Ovary (tissue), 9 donors: ENCODE measurements around the gene TREH. TPM values are rescaled to one million over a fixed set of nuclear protein-coding genes. Genes with fewer than 3 reads are reported as not detected.

Experiments
- DNase-seq, 5 donors: peaks; one replicate each; pipeline ENCODE4 v3.0.0-alpha.2; 2019 to 2020
- H3K27ac ChIP-seq, 2 donors: fragments of 200-600 bp; one replicate each; pipeline versions ENCODE4 v1.5.1 to v1.8.0; 2019 to 2022
- H3K27me3 ChIP-seq: fragments of 200-600 bp; one replicate; pipeline ENCODE4 v1.8.0; 2022
- H3K36me3 ChIP-seq: fragments of 200-600 bp; sonication (generic); one replicate; pipeline ENCODE4 v1.5.1; 2019
- H3K4me1 ChIP-seq: one replicate; pipeline ENCODE4 v1.8.1; 2013; ENCODE audit warnings: mild to moderate bottlenecking, moderate library complexity; ENCODE audit not compliant: insufficient read depth
- H3K4me3 ChIP-seq: fragments of 200-600 bp; sonication (generic); one replicate; pipeline ENCODE4 v1.5.1; 2017
- H3K9me3 ChIP-seq, 2 donors: fragments of 200-600 bp in 1 of 2; sonication (generic) in 1 of 2; one replicate each; pipeline versions ENCODE4 v1.5.1 to v1.8.1; 2013 to 2019; ENCODE audit warnings: mild to moderate bottlenecking in 1 of 2, moderate library complexity in 1 of 2
- CTCF ChIP-seq, 3 donors: fragments of 450-650 bp in 2 of 3; fragments of 200-600 bp in 1 of 3; IDR thresholded peaks; one replicate each; pipeline versions ENCODE4 v1.5.1 to v1.8.0; 2016 to 2022; ENCODE audit warnings: antibody characterized with exemption in 3 of 3, mild to moderate bottlenecking in 1 of 3
- EP300 ChIP-seq: sonication (generic); formaldehyde crosslinking; IDR thresholded peaks from one replicate; pipeline ENCODE4 v1.6.1; 2017; ENCODE audit warnings: antibody characterized with exemption
- POLR2A ChIP-seq: fragments of 450-650 bp; IDR thresholded peaks from one replicate; pipeline ENCODE4 v1.6.1; 2017; ENCODE audit warnings: antibody characterized with exemption, mild to moderate bottlenecking, moderate library complexity
- WGBS, 3 donors: extraction: QIAGEN DNeasy Blood & Tissue Kit in 1 of 3; methylation state at CpG; one replicate each; pipeline versions ENCODE4 v1.1.5 to v1.1.7; 2013 to 2017; 5-methylcytosine and 5-hydroxymethylcytosine counted together
- intact Hi-C, 4 donors: fragments of 100-400 bp; cut with DNase I; formaldehyde crosslinking; loops; one replicate each; pipeline versions ENCODE4 v1.11.0 to v1.15.1; 2022 to 2023
- polyA plus RNA-seq, 2 donors: library from polyadenylated mRNA; stranded (reverse); fragments of 200-250 nt in 1 of 2; fragments of 350-450 nt in 1 of 2; fragmentation: Illumina TruSeq in 1 of 2; extraction: RNeasy Lipid Tissue Mini Kit (QIAGEN cat#74804) in 1 of 2; gene quantifications; one replicate each; pipeline ENCODE4 v1.2.3, GENCODE V29; 2013 to 2014
- total RNA-seq, 7 donors: library from RNA; depleted of rRNA in 2 of 7; stranded (reverse); fragments of >200 nt in 2 of 7; fragmentation: NEBNext Ultra II Directional in 3 of 7; extraction: Animal tissue kit (Norgen Biotek cat#: 25700) in 3 of 7; gene quantifications; one replicate each; pipeline versions ENCODE4 v1.1.0 to v1.2.4, GENCODE V29; 2016 to 2023
- donor health status: DM: no; HTN: no; CAD: no; lungs with moderate emphysema.
- donor health status: DM: no; HTN: no; CAD: no.
- donor health status: Bipolar disorder and iron deficiency.
- donor health status: DM: yes; HTN: yes; CAD: no.
- donor health status: DM: no; HTN: no; CAD: no.
- donor health status: DM: yes; HTN: yes; CAD: no.

The TREH gene
- total and polyA plus RNA-seq, 9 donors: 0.10 to 0.48 TPM; not detected in 7

- Histone ChIP-seq H3K27me3 (no peaks in the 10 kb centered on the region), H3K9me3 (no peaks in the 10 kb centered on the region), H3K27ac (no peak overlapping the region), H3K4me3 (no peak overlapping the region), H3K4me1 (no peaks in the 10 kb centered on the region), H3K36me3 (no peaks in the 10 kb centered on the region)
- TF ChIP-seq CTCF (IDR thresholded peaks at IDR 0.05) (no peak), EP300 (no peak), POLR2A (no peak)
- 83 to 86% (median 84%) methylated on average over 7 of the region's 7 CpGs for WGBS, 3 donors
- intact Hi-C loops: loop anchor here in 2 of 4 donors (10.0 kb wide), 2 partner anchors 75 to 85 kb away; no protein-coding TSS in a partner anchor
- DNase-seq: no peak
Measured at GRCh38 chr11:118699506-118700220, 20.2 kb upstream of the TREH start.

- Histone ChIP-seq H3K27me3 (no peaks in the 10 kb centered on the region), H3K4me3 (no peak overlapping the region), H3K4me1 (no peaks in the 10 kb centered on the region), H3K27ac (no peak overlapping the region), H3K9me3 (no peaks in the 10 kb centered on the region), H3K36me3 (no peaks in the 10 kb centered on the region)
- 55 to 72% (median 61%) methylated on average over 8 of the region's 8 CpGs for WGBS, 3 donors
- TF ChIP-seq EP300 (no peak), POLR2A (no peak), CTCF (IDR thresholded peaks at IDR 0.05) (no peak)
- no peak for DNase-seq
- intact Hi-C loops: loop anchor here in 2 of 4 donors (10.0 kb wide), 2 partner anchors 77 to 87 kb away; no protein-coding TSS in a partner anchor
Measured at GRCh38 chr11:118697346-118697745, 17.9 kb upstream of the TREH start.

- intact Hi-C loops: loop anchor here in 2 of 4 donors (10.0 kb wide), 2 partner anchors 78 to 88 kb away; no protein-coding TSS in a partner anchor
- TF ChIP-seq POLR2A: no peak
- no peak for TF ChIP-seq CTCF (IDR thresholded peaks at IDR 0.05)
- no peak for TF ChIP-seq EP300
- 89 to 93% (median 90%) methylated on average over 7 of the region's 7 CpGs for WGBS, 3 donors
Measured at GRCh38 chr11:118696673-118697226, 17.3 kb upstream of the TREH start.

GRCh38 chr11:118694771-118695170 lies 15.3 kb upstream of the TREH start:
- intact Hi-C loops: loop anchor here in 2 of 4 donors (5.0 to 10.0 kb wide), 3 partner anchors 80 to 263 kb away; partner anchors contain the start of gene UPK2 (in 1 of the 2)
- Histone ChIP-seq H3K36me3 (no peaks in the 10 kb centered on the region), H3K27me3 (no peaks in the 10 kb centered on the region), H3K4me3 (no peak overlapping the region), H3K27ac (no peak overlapping the region), H3K4me1 (peaks cover 1% of the 10 kb centered on the region), H3K9me3 (no peaks in the 10 kb centered on the region)
- no peak for DNase-seq
- WGBS, 3 donors: 91 to 94% (median 93%) methylated on average over 11 of the region's 11 CpGs
- TF ChIP-seq EP300: no peak
- no peak for TF ChIP-seq CTCF (IDR thresholded peaks at IDR 0.05)
- no peak for TF ChIP-seq POLR2A

More at GRCh38 chr11:118696673-118697226, 17.3 kb upstream of the TREH start:
- Histone ChIP-seq H3K4me3 (no peak overlapping the region), H3K27ac (no peak overlapping the region), H3K36me3 (no peaks in the 10 kb centered on the region), H3K9me3 (no peaks in the 10 kb centered on the region), H3K27me3 (no peaks in the 10 kb centered on the region), H3K4me1 (no peaks in the 10 kb centered on the region)
- no peak for DNase-seq
